ENCODE results near the gene TINCR.

The TINCR gene

GRCh38 chr19:5580161-5580571 is 12.4 kb upstream of the TINCR start:
- Histone ChIP-seq H4K20me1 (ENCODE audit: control insufficient read depth, insufficient read depth, low read depth, low read length) (no peaks in the 10 kb centered on the region), H3K27ac (ENCODE audit: low read depth, low read length) (no peak overlapping the region), H3F3A (ENCODE audit: control insufficient read depth, insufficient read depth) (no peaks in the 10 kb centered on the region), H3K36me3 (ENCODE audit: control insufficient read depth, low read length) (no peaks in the 10 kb centered on the region), H3K79me2 (ENCODE audit: control insufficient read depth, low read length) (no peaks in the 10 kb centered on the region), H3K9me2 (replicated peaks; ENCODE audit: control insufficient read depth, low read length) (no peaks in the 10 kb centered on the region), H3K4me2 (ENCODE audit: low read length) (no peak overlapping the region), H3K4me1 (ENCODE audit: control insufficient read depth, low read length) (peaks cover 3% of the 10 kb centered on the region), H3K4me3 (ENCODE audit: low read length) (no peak overlapping the region), H3K27me3 (ENCODE audit: control insufficient read depth, low read length) (no peaks in the 10 kb centered on the region), H3K9me3 (ENCODE audit: control insufficient read depth, insufficient read depth, low read length) (no peaks in the 10 kb centered on the region)
- TF ChIP-seq EZH2phosphoT487 (IDR thresholded peaks at IDR 0.05; ENCODE audit: borderline replicate concordance, low read length) (no peak), CTCF (IDR thresholded peaks at IDR 0.05; ENCODE audit: low read depth, low read length, poor library complexity, severe bottlenecking) (no peak)

GRCh38 chr19:5579697-5580096 is 11.9 kb upstream of the TINCR start:
- Histone ChIP-seq H3K9me3 (ENCODE audit: control insufficient read depth, insufficient read depth, low read length) (no peaks in the 10 kb centered on the region), H3K9me2 (replicated peaks; ENCODE audit: control insufficient read depth, low read length) (no peaks in the 10 kb centered on the region), H3F3A (ENCODE audit: control insufficient read depth, insufficient read depth) (no peaks in the 10 kb centered on the region), H3K4me2 (ENCODE audit: low read length) (no peak overlapping the region), H3K79me2 (ENCODE audit: control insufficient read depth, low read length) (no peaks in the 10 kb centered on the region), H3K36me3 (ENCODE audit: control insufficient read depth, low read length) (no peaks in the 10 kb centered on the region), H3K27me3 (ENCODE audit: control insufficient read depth, low read length) (no peaks in the 10 kb centered on the region), H3K4me1 (ENCODE audit: control insufficient read depth, low read length) (peaks cover 3% of the 10 kb centered on the region), H3K27ac (ENCODE audit: low read depth, low read length) (no peak overlapping the region), H3K4me3 (ENCODE audit: low read length) (no peak overlapping the region), H4K20me1 (ENCODE audit: control insufficient read depth, insufficient read depth, low read depth, low read length) (no peaks in the 10 kb centered on the region)
- TF ChIP-seq CTCF (IDR thresholded peaks at IDR 0.05; ENCODE audit: low read depth, low read length, poor library complexity, severe bottlenecking) (no peak), EZH2phosphoT487 (IDR thresholded peaks at IDR 0.05; ENCODE audit: borderline replicate concordance, low read length) (no peak)

- no peaks in the 10 kb centered on the region for H3F3A ChIP-seq (ENCODE audit: control insufficient read depth, insufficient read depth)
- no peaks in the 10 kb centered on the region for H3K9me2 ChIP-seq (replicated peaks; ENCODE audit: control insufficient read depth, low read length)
- no peaks in the 10 kb centered on the region for H4K20me1 ChIP-seq (ENCODE audit: control insufficient read depth, insufficient read depth, low read depth, low read length)
- no peaks in the 10 kb centered on the region for H3K36me3 ChIP-seq (ENCODE audit: control insufficient read depth, low read length)
- no peak for TF ChIP-seq CTCF (IDR thresholded peaks at IDR 0.05; ENCODE audit: low read depth, low read length, poor library complexity, severe bottlenecking)
- no peaks in the 10 kb centered on the region for H3K79me2 ChIP-seq (ENCODE audit: control insufficient read depth, low read length)
- no peak overlapping the region for H3K4me2 ChIP-seq (ENCODE audit: low read length)
- no peak overlapping the region for H3K4me3 ChIP-seq (ENCODE audit: low read length)
- no peaks in the 10 kb centered on the region for H3K27me3 ChIP-seq (ENCODE audit: control insufficient read depth, low read length)
- no peaks in the 10 kb centered on the region for H3K9me3 ChIP-seq (ENCODE audit: control insufficient read depth, insufficient read depth, low read length)
- no peak overlapping the region for H3K27ac ChIP-seq (ENCODE audit: low read depth, low read length)
- H3K4me1 ChIP-seq (ENCODE audit: control insufficient read depth, low read length) = peaks cover 3% of the 10 kb centered on the region
Observed at GRCh38 chr19:5579286-5579685, 11.5 kb upstream of the TINCR start.

All from DOHH2 (cell line).